ENCODE results near the gene SPDYE4. TPM values are rescaled to one million over a fixed set of nuclear protein-coding genes. Genes with fewer than 3 reads are reported as not detected.

The SPDYE4 gene
- total and polyA plus RNA-seq, 8 donors: 0.47 to 0.67 (median 0.56) TPM; not detected in 5

DNA sequence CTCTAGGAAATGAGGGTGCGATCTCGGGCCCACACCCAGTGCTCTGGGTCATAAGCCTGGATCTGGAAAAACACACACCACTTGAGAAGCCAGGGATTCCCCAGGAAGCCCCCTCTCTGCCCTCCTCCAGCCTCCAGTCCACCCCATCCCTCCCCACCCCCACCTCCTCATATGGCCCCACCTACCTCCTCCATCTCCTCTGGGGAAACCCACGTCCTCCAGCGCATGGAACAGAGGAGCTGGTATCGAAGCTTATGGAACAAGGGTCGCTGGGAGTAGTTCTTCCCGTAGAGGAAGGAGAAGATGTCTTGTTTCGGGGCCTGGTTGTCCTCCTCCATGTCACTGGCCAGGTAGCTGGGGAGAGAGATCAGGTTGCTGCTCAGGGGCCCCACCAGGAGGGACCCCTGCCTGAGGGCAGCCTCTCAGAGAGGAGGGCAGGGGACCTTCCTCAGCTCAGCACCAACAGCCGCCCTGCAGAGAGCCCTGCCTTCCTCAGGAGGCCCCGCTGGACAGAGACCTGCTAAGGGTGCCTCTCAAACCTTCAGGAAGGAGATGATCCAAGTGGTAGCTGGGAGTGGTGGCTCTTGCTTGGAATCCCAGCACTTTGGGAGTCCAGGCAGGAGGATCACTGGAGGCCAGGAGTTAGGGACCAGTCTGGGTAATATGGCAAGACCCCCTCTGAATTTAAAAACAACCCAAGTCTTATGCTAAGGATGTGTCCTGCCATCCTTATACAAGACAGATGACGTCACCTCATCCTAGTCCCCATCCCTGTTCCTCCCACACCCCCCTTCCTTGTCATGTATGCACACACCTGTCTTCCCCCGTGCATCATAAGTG lies 5.0 kb downstream of the SPDYE4 start:
- no peaks in the 10 kb centered on the region for H3K9me3 ChIP-seq
- ATAC-seq (no peak), DNase-seq (no peak)
- no peak overlapping the region for H3K4me3 ChIP-seq
- no peak overlapping the region for H3K27ac ChIP-seq
- intact Hi-C loops (cut with DNase I): no loop called here
- H3K4me1 ChIP-seq: no peaks in the 10 kb centered on the region
- H3K27me3 ChIP-seq: peaks cover 0 to 37% of the 10 kb centered on the region in 2 donors
- TF ChIP-seq, protein P1, sequence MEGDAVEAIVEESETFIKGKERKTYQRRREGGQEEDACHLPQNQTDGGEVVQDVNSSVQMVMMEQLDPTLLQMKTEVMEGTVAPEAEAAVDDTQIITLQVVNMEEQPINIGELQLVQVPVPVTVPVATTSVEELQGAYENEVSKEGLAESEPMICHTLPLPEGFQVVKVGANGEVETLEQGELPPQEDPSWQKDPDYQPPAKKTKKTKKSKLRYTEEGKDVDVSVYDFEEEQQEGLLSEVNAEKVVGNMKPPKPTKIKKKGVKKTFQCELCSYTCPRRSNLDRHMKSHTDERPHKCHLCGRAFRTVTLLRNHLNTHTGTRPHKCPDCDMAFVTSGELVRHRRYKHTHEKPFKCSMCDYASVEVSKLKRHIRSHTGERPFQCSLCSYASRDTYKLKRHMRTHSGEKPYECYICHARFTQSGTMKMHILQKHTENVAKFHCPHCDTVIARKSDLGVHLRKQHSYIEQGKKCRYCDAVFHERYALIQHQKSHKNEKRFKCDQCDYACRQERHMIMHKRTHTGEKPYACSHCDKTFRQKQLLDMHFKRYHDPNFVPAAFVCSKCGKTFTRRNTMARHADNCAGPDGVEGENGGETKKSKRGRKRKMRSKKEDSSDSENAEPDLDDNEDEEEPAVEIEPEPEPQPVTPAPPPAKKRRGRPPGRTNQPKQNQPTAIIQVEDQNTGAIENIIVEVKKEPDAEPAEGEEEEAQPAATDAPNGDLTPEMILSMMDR (IDR thresholded peaks at IDR 0.05): no peak
- H3K36me3 ChIP-seq: no peaks in the 10 kb centered on the region

DNA sequence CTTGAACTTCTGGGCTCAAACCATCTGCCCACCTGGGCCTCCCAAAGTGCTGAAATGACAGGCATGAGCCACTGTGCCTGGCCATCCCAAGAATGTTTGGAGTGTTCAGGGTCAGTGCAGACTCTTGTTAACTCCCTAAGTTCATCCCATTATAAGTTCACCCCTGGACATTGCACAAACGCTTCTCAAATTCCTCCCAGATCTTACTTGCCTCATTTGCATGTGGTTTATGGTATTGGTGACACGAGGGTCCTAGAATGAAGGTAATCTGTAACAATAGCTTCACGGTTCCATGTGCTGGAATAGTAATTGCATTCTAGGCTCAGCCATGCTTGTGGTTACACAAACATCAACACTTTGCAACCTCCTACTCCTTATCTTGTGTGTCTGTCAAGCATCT lies 8.7 kb downstream of the SPDYE4 start:
- DNase-seq: no peak
- Histone ChIP-seq H3K27me3 (peaks cover 0 to 11% of the 10 kb centered on the region in 2 donors), H3K4me1 (peaks cover 3 to 18% of the 10 kb centered on the region in 2 donors), H3K27ac (no peak overlapping the region), H3K9me3 (no peaks in the 10 kb centered on the region), H3K36me3 (no peaks in the 10 kb centered on the region), H3K4me3 (no peak overlapping the region)
- intact Hi-C loops (cut with DNase I): loop anchor here in 1 of 2 donors (10.0 kb wide), 2 partner anchors 185 to 335 kb away; no protein-coding TSS in a partner anchor
- TF ChIP-seq, protein P1 (IDR thresholded peaks at IDR 0.05): no peak
- ATAC-seq: no peak

DNA sequence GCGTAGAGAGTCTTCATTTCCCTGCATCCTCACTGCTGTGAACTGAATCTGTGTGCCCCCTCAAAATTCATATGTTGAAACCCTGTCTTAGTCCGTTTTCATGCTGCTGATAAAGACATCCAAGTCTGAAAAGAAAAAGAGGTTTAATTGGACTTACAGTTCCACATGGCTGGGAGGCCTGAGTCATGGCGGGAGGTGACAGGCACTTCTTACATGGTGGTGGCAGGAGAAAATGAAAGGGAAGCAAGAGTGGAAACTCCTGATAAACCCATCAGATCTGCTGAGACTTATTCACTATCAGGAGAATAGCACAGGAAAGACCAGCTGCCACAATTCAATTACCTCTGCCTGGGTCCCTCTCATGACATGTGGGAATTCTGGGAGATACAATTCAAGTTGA lies 10.6 kb downstream of the SPDYE4 start:
- H3K36me3 ChIP-seq: no peaks in the 10 kb centered on the region
- ATAC-seq (no peak), DNase-seq (no peak)
- peaks cover 0 to 11% of the 10 kb centered on the region in 2 donors for H3K27me3 ChIP-seq
- TF ChIP-seq, protein P1 (IDR thresholded peaks at IDR 0.05): no peak
- no peak overlapping the region for H3K27ac ChIP-seq
- intact Hi-C loops (cut with DNase I): loop anchor here in 1 of 2 donors (10.0 kb wide), 2 partner anchors 183 to 333 kb away; no protein-coding TSS in a partner anchor
- H3K4me1 ChIP-seq: peaks cover 3 to 18% of the 10 kb centered on the region in 2 donors
- H3K4me3 ChIP-seq: no peak overlapping the region
- no peaks in the 10 kb centered on the region for H3K9me3 ChIP-seq

DNA sequence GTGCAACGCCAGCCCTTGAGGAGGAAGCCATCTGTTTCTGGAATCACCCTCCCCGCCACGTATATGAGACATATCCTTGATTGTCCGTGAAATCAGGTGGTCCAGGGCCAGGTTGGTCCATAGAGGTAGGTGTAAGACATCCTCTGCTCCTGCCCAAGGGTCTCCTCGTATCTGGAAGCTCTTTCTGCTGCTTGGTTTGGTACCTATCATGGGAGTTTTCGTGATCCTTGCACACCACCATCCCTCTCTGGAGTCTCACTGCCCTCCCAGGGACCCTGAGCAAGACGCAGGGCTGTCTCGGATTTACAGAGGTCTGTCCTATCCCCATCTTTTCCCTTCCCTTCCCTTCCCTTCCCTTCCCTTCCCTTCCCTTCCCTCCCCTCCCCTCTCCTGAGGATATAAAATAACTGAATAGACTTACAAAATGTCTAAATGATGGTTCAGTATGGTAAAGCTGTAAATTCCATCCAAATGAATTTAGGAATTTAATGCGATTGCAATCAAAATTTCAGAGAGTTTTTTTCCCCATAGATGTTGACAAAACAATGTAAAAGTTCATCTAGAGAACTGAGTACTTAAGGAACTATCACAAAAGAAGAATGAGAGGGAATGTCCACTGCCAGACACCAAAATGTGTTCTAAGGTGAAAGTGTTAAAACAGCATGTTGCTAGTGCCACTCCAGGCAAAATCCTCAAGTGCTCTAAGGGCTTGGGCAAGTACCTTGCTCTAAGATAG lies 11.7 kb downstream of the SPDYE4 start:
- Histone ChIP-seq H3K9me3 (no peaks in the 10 kb centered on the region), H3K27ac (peak overlapping the region in 1 of 2 donors; percentile 78), H3K36me3 (no peaks in the 10 kb centered on the region), H3K4me3 (peak overlapping the region; percentile 50 to 66), H3K4me1 (peaks cover 3 to 18% of the 10 kb centered on the region in 2 donors), H3K27me3 (peaks cover 0 to 11% of the 10 kb centered on the region in 2 donors)
- DNase-seq (no peak), ATAC-seq (no peak)
- TF ChIP-seq, protein P1 (IDR thresholded peaks at IDR 0.05): no peak
- intact Hi-C loops (cut with DNase I): loop anchor here in 1 of 2 donors (10.0 kb wide), 2 partner anchors 182 to 332 kb away; no protein-coding TSS in a partner anchor
